Liver (tissue), 9 donors: ENCODE measurements around the gene TBX2. TPM values are rescaled to one million over a fixed set of nuclear protein-coding genes. Genes with fewer than 3 reads are reported as not detected.

ENCODE experiments used
- DNase-seq: peaks from one replicate; pipeline ENCODE4 v3.0.0-alpha.2; 2017; ENCODE audit warnings: low spot score
- H3K27ac ChIP-seq, 2 donors: one replicate each; pipeline ENCODE4 v1.7.0; 2013; ENCODE audit warnings: inconsistent platforms in 2 of 2, low read length in 2 of 2, control low read depth in 1 of 2, low read depth in 1 of 2, mild to moderate bottlenecking in 1 of 2
- H3K27me3 ChIP-seq, 4 donors: one replicate each; pipeline versions ENCODE4 v1.6.1 to v1.7.0; 2013; ENCODE audit warnings: low read length in 3 of 4, inconsistent platforms in 1 of 4, mild to moderate bottlenecking in 1 of 4, moderate library complexity in 1 of 4; ENCODE audit not compliant: control insufficient read depth in 4 of 4, insufficient read depth in 4 of 4
- H3K36me3 ChIP-seq, 4 donors: one replicate each; pipeline versions ENCODE4 v1.6.1 to v1.7.0; 2013; ENCODE audit warnings: low read length in 3 of 4, mild to moderate bottlenecking in 3 of 4, low read depth in 1 of 4, moderate library complexity in 1 of 4; ENCODE audit not compliant: control insufficient read depth in 4 of 4, insufficient read depth in 3 of 4
- H3K4me1 ChIP-seq, 4 donors: one replicate each; pipeline versions ENCODE4 v1.6.1 to v1.7.0; 2013; ENCODE audit warnings: low read length in 3 of 4, mild to moderate bottlenecking in 3 of 4, moderate library complexity in 1 of 4; ENCODE audit not compliant: control insufficient read depth in 4 of 4, insufficient read depth in 4 of 4
- H3K4me3 ChIP-seq, 3 donors: one replicate each; pipeline versions ENCODE4 v1.6.1 to v1.7.0; 2013; ENCODE audit warnings: low read length in 3 of 3, control low read depth in 1 of 3, low read depth in 1 of 3, mild to moderate bottlenecking in 1 of 3
- H3K9ac ChIP-seq, 2 donors: one replicate each; pipeline ENCODE4 v1.7.0; 2013; ENCODE audit warnings: low read length in 2 of 2, mild to moderate bottlenecking in 2 of 2, moderate library complexity in 2 of 2, control low read depth in 1 of 2, low read depth in 1 of 2
- H3K9me3 ChIP-seq, 4 donors: one replicate each; pipeline versions ENCODE4 v1.6.1 to v1.7.0; 2013; ENCODE audit warnings: low read length in 3 of 4; ENCODE audit not compliant: control insufficient read depth in 4 of 4
- ATF3 ChIP-seq: IDR thresholded peaks from 2 replicates; pipeline ENCODE4 v1.6.1; 2016; ENCODE audit warnings: antibody characterized with exemption
- CTCF ChIP-seq: fragments of 150-350 bp; IDR thresholded peaks from 2 replicates; pipeline ENCODE4 v1.5.1; 2017; ENCODE audit warnings: improper control_type of control experiment, low read depth, low read length; ENCODE audit not compliant: missing input control
- EGR1 ChIP-seq, 2 donors: IDR thresholded peaks; 2 replicates each; pipeline ENCODE4 v1.6.1; 2016 to 2018; ENCODE audit warnings: antibody characterized with exemption in 2 of 2, low read depth in 2 of 2
- FOXA2 ChIP-seq: IDR thresholded peaks from 2 replicates; pipeline ENCODE4 v1.6.1; 2016; ENCODE audit warnings: antibody characterized with exemption
- GABPA ChIP-seq, 2 donors: IDR thresholded peaks in 1 of 2; conservative IDR thresholded peaks in 1 of 2; 2 replicates each; pipeline ENCODE4 v1.6.1; 2016; ENCODE audit warnings: antibody characterized with exemption in 2 of 2, mild to moderate bottlenecking in 1 of 2, moderate library complexity in 1 of 2
- HNF4A ChIP-seq, 2 donors: conservative IDR thresholded peaks; 2 replicates each; pipeline ENCODE4 v1.6.1; 2016; ENCODE audit warnings: antibody characterized with exemption in 2 of 2, mild to moderate bottlenecking in 2 of 2
- JUND ChIP-seq, 2 donors: IDR thresholded peaks; 2 replicates each; pipeline ENCODE4 v1.6.1; 2016; ENCODE audit warnings: antibody characterized with exemption in 2 of 2
- MAX ChIP-seq: IDR thresholded peaks from 2 replicates; pipeline ENCODE4 v1.6.1; 2016; ENCODE audit warnings: antibody characterized with exemption
- NR2F2 ChIP-seq: IDR thresholded peaks from 2 replicates; pipeline ENCODE4 v1.6.1; 2016; ENCODE audit warnings: antibody characterized with exemption
- RAD21 ChIP-seq, 2 donors: IDR thresholded peaks; 2 replicates each; pipeline ENCODE4 v1.6.1; 2016; ENCODE audit warnings: antibody characterized with exemption in 2 of 2, mild to moderate bottlenecking in 2 of 2
- RXRA ChIP-seq, 2 donors: IDR thresholded peaks; 2 replicates each; pipeline ENCODE4 v1.6.1; 2017 to 2018; ENCODE audit warnings: antibody characterized with exemption in 2 of 2, mild to moderate bottlenecking in 1 of 2
- SP1 ChIP-seq: IDR thresholded peaks from 2 replicates; pipeline ENCODE4 v1.6.1; 2018; ENCODE audit warnings: antibody characterized with exemption, mild to moderate bottlenecking
- TAF1 ChIP-seq: conservative IDR thresholded peaks from 2 replicates; pipeline ENCODE4 v1.6.1; 2016; ENCODE audit warnings: antibody characterized with exemption, mild to moderate bottlenecking
- YY1 ChIP-seq: IDR thresholded peaks from 2 replicates; pipeline ENCODE4 v1.6.1; 2016; ENCODE audit warnings: antibody characterized with exemption, mild to moderate bottlenecking
- ZBTB33 ChIP-seq: IDR thresholded peaks from 2 replicates; pipeline ENCODE4 v1.6.1; 2016; ENCODE audit warnings: antibody characterized with exemption
- WGBS: extraction: QIAGEN DNeasy Blood & Tissue Kit; methylation state at CpG from one replicate; pipeline ENCODE4 v1.1.7; 2013; 5-methylcytosine and 5-hydroxymethylcytosine counted together
- polyA plus RNA-seq, 2 donors: library from polyadenylated mRNA; stranded (reverse) in 1 of 2; unstranded in 1 of 2; fragments of 200-250 nt in 1 of 2; fragments of >200 nt in 1 of 2; fragmentation: Nextera tagmentation in 1 of 2; extraction: Ambion mirVana in 1 of 2; gene quantifications; one replicate each; pipeline versions ENCODE4 v1.2.1 to v1.2.3, GENCODE V29; 2013 to 2015
- total RNA-seq, 2 donors: library from RNA; depleted of rRNA; stranded (reverse); fragments of >200 nt; gene quantifications; one replicate each; pipeline ENCODE4 v1.2.3, GENCODE V29; 2014
- donor health status: healthy.
- donor health status: healthy.
- donor health status: healthy.
- donor health status: healthy.
- donor health status: healthy.

Gene TBX2
- total and polyA plus RNA-seq, 4 donors = 0.85 to 3.1 (median 2.5) TPM

- Histone ChIP-seq H3K9me3 (no peaks in the 10 kb centered on the region), H3K4me3 (no peak overlapping the region), H3K27me3 (peaks cover 0 to 2% (median 0%) of the 10 kb centered on the region in 4 donors), H3K27ac (no peak overlapping the region), H3K36me3 (no peaks in the 10 kb centered on the region), H3K4me1 (peaks cover 0 to 4% (median 1%) of the 10 kb centered on the region in 4 donors), H3K9ac (no peak overlapping the region)
- TF ChIP-seq EGR1 (IDR thresholded peaks at IDR 0.05; ENCODE audit: low read depth in 2 of 2) = no peak
- TF ChIP-seq RAD21 (IDR thresholded peaks at IDR 0.05) = peak; percentile 82 to 90
- TF ChIP-seq CTCF = peak; percentile 55
- WGBS = 24% methylated on average over 25 of the region's 25 CpGs
- DNase-seq = peak; percentile 68
Observed at GRCh38 chr17:61389670-61390478, 9.8 kb upstream of the TBX2 start.

GRCh38 chr17:61390479-61390791 is 9.2 kb upstream of the TBX2 start:
- TF ChIP-seq EGR1 (IDR thresholded peaks at IDR 0.05; ENCODE audit: low read depth in 2 of 2) = no peak
- no peak for TF ChIP-seq ZBTB33
- Histone ChIP-seq H3K9ac (no peak overlapping the region), H3K4me1 (peaks cover 0 to 4% (median 1%) of the 10 kb centered on the region in 4 donors), H3K4me3 (no peak overlapping the region), H3K27ac (no peak overlapping the region), H3K27me3 (peaks cover 0 to 2% (median 0%) of the 10 kb centered on the region in 4 donors), H3K9me3 (no peaks in the 10 kb centered on the region), H3K36me3 (no peaks in the 10 kb centered on the region)
- DNase-seq = no peak
- 79% methylated on average over 11 of the region's 11 CpGs for WGBS

GRCh38 chr17:61391595-61392291 is 7.9 kb upstream of the TBX2 start:
- Histone ChIP-seq H3K27me3 (peaks cover 0 to 2% (median 0%) of the 10 kb centered on the region in 4 donors), H3K4me3 (no peak overlapping the region), H3K9ac (no peak overlapping the region), H3K36me3 (no peaks in the 10 kb centered on the region), H3K4me1 (peaks cover 0 to 7% (median 3%) of the 10 kb centered on the region in 4 donors), H3K27ac (no peak overlapping the region), H3K9me3 (no peaks in the 10 kb centered on the region)
- 94% methylated on average over 19 of the region's 19 CpGs for WGBS
- no peak for DNase-seq
- TF ChIP-seq JUND (IDR thresholded peaks at IDR 0.05) (no peak), ATF3 (no peak), EGR1 (IDR thresholded peaks at IDR 0.05; ENCODE audit: low read depth in 2 of 2) (no peak), CTCF (no peak), GABPA (IDR thresholded peaks at IDR 0.05 in 1 of 2, conservative IDR thresholded peaks at IDR 0.05 in 1 of 2) (no peak), TAF1 (no peak), NR2F2 (no peak), RXRA (IDR thresholded peaks at IDR 0.05) (no peak), ZBTB33 (no peak), FOXA2 (no peak), RAD21 (IDR thresholded peaks at IDR 0.05) (no peak), YY1 (no peak), SP1 (no peak), HNF4A (conservative IDR thresholded peaks at IDR 0.05) (no peak), MAX (no peak)
